NCI-H2227 (cell line): Measurements from ENCODE around the gene NCF2.

Source experiments
- DNase-seq: peaks from one replicate; lab custom pipeline; 2025; ENCODE audit not compliant: unreplicated experiment; lab: John Stamatoyannopoulos, UW

NCF2 gene

GRCh38 chr1:183553764-183554163 lies 36.5 kb downstream of the NCF2 start:
- DNase-seq: no peak

- no peak for DNase-seq
Measured at GRCh38 chr1:183553331-183553730, 36.9 kb downstream of the NCF2 start.

GRCh38 chr1:183552891-183553290 lies 37.4 kb downstream of the NCF2 start:
- DNase-seq: no peak

- DNase-seq: no peak
Measured at GRCh38 chr1:183552441-183552840, 37.8 kb downstream of the NCF2 start.

GRCh38 chr1:183551924-183552323 lies 38.3 kb downstream of the NCF2 start:
- no peak for DNase-seq

GRCh38 chr1:183550915-183551314 lies 39.3 kb downstream of the NCF2 start:
- DNase-seq: no peak

GRCh38 chr1:183548116-183548515 lies 42.1 kb downstream of the NCF2 start:
- no peak for DNase-seq

GRCh38 chr1:183546427-183546826 lies 43.8 kb downstream of the NCF2 start:
- DNase-seq: no peak

GRCh38 chr1:183544598-183545297 lies 45.5 kb downstream of the NCF2 start:
- DNase-seq: no peak

GRCh38 chr1:183543619-183544204 lies 46.5 kb downstream of the NCF2 start:
- DNase-seq: peak; percentile 58

GRCh38 chr1:183537405-183537804 lies 52.9 kb downstream of the NCF2 start:
- DNase-seq: no peak

- DNase-seq: no peak
Measured at GRCh38 chr1:183533617-183534174, 56.6 kb downstream of the NCF2 start.

- DNase-seq: no peak
Measured at GRCh38 chr1:183528577-183528976, 61.7 kb downstream of the NCF2 start.

GRCh38 chr1:183522104-183522503 lies 68.2 kb downstream of the NCF2 start:
- no peak for DNase-seq

GRCh38 chr1:183520379-183520778 lies 69.9 kb downstream of the NCF2 start:
- no peak for DNase-seq

GRCh38 chr1:183517401-183517800 lies 72.9 kb downstream of the NCF2 start:
- DNase-seq: no peak

GRCh38 chr1:183516725-183517124 lies 73.5 kb downstream of the NCF2 start:
- no peak for DNase-seq

- DNase-seq: no peak
Measured at GRCh38 chr1:183515002-183515689, 75.1 kb downstream of the NCF2 start.

GRCh38 chr1:183514235-183514634 lies 76.0 kb downstream of the NCF2 start:
- no peak for DNase-seq

GRCh38 chr1:183512450-183512849 lies 77.8 kb downstream of the NCF2 start:
- no peak for DNase-seq

GRCh38 chr1:183508694-183509093 lies 81.6 kb downstream of the NCF2 start:
- no peak for DNase-seq

- no peak for DNase-seq
Measured at GRCh38 chr1:183506561-183506960, 83.7 kb downstream of the NCF2 start.
